HEK293T (cell line): ENCODE results near the gene FIGNL2.

ENCODE experiments used
- ARNT ChIP-seq: fragments of 450-650 bp; IDR thresholded peaks from 2 replicates; pipeline ENCODE4 v1.6.1; 2017; ENCODE audit warnings: mild to moderate bottlenecking
- BHLHE40 ChIP-seq: fragments of 450-650 bp; IDR thresholded peaks from 2 replicates; pipeline ENCODE4 v1.6.1; 2016; ENCODE audit warnings: mild to moderate bottlenecking, moderate library complexity, borderline replicate concordance
- CTBP1 ChIP-seq: fragments of 450-650 bp; IDR thresholded peaks from 2 replicates; pipeline ENCODE4 v1.6.1; 2016; ENCODE audit warnings: borderline replicate concordance
- ELF4 ChIP-seq: fragments of 450-650 bp; IDR thresholded peaks from 2 replicates; pipeline ENCODE4 v1.6.1; 2017; ENCODE audit warnings: antibody characterized with exemption
- FOXA1 ChIP-seq: fragments of 450-650 bp; IDR thresholded peaks from 2 replicates; pipeline ENCODE4 v1.6.1; 2016; ENCODE audit warnings: mild to moderate bottlenecking
- FOXM1 ChIP-seq: fragments of 450-650 bp; IDR thresholded peaks from 2 replicates; pipeline ENCODE4 v1.6.1; 2017; ENCODE audit warnings: mild to moderate bottlenecking, borderline replicate concordance
- HDGF ChIP-seq: fragments of 450-650 bp; IDR thresholded peaks from 2 replicates; pipeline ENCODE4 v1.6.1; 2017; ENCODE audit warnings: antibody characterized with exemption, borderline replicate concordance
- L3MBTL2 ChIP-seq: fragments of 450-650 bp; conservative IDR thresholded peaks from 2 replicates; pipeline ENCODE4 v1.6.1; 2016; ENCODE audit warnings: mild to moderate bottlenecking
- NFRKB ChIP-seq: fragments of 450-650 bp; IDR thresholded peaks from 2 replicates; pipeline ENCODE4 v1.6.1; 2016; ENCODE audit warnings: mild to moderate bottlenecking, moderate library complexity
- TARDBP ChIP-seq: fragments of 450-650 bp; IDR thresholded peaks from 2 replicates; pipeline ENCODE4 v1.6.1; 2016
- TF ChIP-seq, protein P1 (sequence below): fragments of 450-650 bp; IDR thresholded peaks from 2 replicates; pipeline ENCODE4 v1.6.1; 2016

DNA sequence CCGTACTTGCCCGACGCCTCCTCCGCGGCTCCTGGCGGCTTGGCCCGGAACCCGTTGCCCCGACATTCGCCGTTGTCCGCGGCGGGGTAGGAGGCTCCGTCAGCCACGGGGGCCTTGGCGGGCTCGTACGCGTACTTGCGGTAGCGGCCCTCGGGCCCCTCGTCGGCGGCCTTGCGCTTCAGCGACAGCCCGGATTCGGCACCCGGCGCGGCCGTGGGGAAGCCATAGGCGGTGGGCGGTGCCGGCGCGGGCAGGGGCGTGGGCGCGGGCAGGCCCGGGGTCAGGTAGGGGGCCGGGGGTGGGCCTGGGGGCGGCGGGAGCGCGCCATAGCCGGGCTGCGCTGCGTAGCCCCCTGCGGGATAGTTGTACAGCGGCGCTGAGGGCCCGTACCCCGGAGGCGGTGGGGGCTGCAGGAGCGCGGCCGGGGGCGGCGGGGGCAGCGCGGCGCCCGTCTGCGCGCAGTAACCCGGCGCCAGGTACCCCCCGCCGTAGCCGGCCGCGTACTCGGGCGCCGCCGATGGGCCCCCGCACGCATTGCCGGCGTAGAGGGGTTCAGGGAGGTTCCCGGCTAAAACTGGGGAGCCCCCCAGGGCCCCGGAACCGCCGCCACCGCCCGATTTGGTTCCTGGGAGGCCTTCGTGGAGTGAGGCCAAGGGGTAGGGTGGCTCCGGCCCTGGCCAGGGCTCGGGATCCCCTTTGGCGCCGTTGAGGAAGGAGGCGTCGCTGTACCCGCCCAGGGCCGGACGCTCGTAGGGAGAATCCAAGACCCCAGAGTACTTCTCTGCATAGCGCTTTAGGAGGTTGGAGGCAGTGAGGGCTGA lies 26.9 kb downstream of the FIGNL2 start:
- no peak for TF ChIP-seq FOXA1
- no peak for TF ChIP-seq ARNT
- TF ChIP-seq HDGF: no peak
- no peak for TF ChIP-seq L3MBTL2
- TF ChIP-seq NFRKB: no peak
- no peak for TF ChIP-seq BHLHE40
- no peak for TF ChIP-seq CTBP1
- no peak for TF ChIP-seq TARDBP
- no peak for TF ChIP-seq ELF4
- TF ChIP-seq, protein P1, sequence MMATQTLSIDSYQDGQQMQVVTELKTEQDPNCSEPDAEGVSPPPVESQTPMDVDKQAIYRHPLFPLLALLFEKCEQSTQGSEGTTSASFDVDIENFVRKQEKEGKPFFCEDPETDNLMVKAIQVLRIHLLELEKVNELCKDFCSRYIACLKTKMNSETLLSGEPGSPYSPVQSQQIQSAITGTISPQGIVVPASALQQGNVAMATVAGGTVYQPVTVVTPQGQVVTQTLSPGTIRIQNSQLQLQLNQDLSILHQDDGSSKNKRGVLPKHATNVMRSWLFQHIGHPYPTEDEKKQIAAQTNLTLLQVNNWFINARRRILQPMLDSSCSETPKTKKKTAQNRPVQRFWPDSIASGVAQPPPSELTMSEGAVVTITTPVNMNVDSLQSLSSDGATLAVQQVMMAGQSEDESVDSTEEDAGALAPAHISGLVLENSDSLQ: no peak
- no peak for TF ChIP-seq FOXM1
